HG03457 (cell line): Measurements from ENCODE around the gene SDF4.

Experiments
- ATAC-seq: cut with Tn5 transposase; IDR thresholded peaks from one replicate; pipeline ENCODE4 v1.9.1; 2021; ENCODE audit warnings: moderate number of reproducible peaks; ENCODE audit not compliant: unreplicated experiment

SDF4 gene

DNA sequence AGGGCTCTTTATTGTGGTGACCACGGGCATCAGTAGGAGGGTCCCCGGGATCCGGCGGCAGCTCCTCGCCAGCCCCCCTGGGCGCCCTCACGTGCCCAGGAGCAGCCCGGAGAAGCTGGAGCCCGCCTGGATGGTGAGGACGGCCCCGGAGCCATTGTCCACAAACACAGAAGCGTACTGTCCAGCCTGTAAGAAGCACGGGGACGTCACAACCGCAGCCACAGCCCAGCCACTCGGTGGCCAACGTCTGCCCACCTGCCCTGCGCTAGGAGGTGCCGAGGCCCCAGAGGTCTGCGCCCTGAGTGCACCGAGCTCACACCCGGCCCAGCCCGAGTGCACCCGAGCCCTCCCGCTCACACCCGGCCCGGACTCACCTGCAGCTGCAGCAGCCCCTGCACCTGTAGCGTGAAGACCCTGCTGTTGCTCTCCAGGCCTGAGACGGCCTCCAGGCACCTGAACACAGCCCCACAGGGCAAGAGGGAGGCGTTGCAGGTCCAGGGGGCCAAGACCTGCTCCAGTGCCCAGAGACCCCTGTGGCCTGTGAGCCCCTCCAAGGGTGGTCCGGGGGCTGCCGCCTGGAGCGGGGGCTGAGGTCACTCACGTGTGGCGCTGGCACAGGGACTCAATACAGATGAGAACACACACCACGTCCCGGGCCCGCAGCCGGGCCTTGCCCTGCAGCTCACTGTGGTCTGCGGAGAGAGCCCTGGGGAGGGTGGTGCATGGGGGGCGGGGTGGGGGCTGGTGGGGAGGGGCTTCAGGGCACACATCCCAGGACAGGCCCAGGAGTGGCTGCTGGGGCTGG lies 10.9 kb upstream of the SDF4 start:
- ATAC-seq = no peak

DNA sequence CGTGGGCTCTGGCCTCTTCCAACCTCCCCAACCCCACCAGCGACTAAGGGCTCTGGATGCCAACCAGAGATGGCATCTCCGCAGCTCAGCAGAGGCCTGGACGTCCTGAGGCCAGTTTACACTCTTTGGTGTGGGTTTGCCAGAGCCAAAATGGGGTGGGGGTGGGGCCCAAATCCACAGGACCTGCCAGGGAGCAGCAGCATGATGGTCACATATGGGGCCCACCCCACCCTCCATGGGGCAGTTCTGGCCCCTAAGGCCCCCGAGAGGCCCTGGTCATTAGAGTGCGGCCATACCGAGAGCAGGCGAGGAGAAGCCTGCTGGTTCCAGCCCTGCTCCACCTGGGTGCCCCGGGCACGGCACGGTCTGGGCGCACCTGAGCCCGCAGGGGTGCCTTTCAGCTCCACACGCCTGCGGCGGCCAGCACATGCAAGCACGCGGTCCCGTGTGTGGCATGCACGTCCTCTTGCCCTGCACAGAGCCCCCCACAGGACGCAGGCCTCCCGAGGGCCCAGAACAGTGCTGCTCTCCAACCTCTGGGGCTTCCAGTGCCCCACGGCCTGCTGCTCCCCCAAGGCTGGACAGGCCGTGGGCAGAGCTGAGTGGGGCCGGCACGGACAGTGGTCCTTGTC lies 9.9 kb upstream of the SDF4 start:
- no peak for ATAC-seq

DNA sequence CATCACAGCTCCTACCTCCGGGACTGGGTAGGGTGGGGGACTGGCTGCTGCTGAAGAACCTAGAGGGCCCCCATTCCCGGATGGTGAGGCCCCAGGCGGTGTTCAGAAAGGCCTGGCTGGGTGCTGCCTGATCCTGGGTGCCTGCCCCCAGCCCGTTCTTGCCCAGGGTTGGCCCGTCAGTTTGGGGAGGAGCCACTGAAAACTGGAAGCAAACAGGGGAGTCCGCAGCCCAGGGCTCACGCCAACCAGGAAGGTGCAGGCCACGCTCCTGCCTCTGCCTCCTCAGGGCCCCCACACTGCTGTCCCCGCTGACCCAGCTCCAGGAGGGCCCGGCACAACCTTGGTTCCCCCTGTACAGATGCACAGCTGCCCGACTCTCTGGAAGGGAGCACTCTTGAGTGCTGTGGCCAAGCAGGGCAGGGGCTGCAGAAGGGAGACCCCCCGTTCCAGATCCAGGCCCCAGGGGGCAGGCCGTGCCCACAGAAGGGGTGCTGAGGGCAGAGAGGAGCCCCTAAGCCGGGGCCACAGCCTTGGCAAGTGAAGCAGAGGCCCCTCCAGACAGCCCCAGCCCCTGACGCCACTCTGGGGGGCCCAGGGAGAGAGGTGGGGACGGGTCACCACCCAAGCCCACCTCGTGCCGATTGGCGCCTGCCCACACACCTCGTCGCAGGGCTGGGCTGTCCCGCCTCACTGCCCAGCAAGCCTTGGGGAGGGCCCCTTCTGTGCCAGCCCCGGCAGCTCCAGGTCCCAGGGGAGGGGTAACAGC lies 9.2 kb upstream of the SDF4 start:
- ATAC-seq = no peak

DNA sequence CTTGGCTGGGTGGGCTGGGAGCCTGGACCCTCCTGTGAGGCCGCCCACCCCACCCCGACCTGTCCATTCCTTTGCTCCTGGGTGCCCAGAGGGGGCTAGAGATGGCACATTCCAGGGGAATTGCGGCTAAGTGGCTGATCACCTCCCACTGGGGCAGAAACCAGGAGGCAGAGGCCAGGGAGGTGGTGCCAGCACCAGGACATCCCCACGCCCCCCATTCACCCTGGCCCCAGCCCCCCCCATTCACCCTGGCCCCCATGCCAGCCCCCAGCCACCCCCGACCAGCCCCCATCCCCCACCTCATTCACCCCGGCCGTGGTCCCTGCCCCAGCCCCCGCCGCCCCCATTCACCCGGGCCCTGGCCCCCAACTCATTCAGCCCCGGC lies 8.5 kb upstream of the SDF4 start:
- ATAC-seq = no peak

DNA sequence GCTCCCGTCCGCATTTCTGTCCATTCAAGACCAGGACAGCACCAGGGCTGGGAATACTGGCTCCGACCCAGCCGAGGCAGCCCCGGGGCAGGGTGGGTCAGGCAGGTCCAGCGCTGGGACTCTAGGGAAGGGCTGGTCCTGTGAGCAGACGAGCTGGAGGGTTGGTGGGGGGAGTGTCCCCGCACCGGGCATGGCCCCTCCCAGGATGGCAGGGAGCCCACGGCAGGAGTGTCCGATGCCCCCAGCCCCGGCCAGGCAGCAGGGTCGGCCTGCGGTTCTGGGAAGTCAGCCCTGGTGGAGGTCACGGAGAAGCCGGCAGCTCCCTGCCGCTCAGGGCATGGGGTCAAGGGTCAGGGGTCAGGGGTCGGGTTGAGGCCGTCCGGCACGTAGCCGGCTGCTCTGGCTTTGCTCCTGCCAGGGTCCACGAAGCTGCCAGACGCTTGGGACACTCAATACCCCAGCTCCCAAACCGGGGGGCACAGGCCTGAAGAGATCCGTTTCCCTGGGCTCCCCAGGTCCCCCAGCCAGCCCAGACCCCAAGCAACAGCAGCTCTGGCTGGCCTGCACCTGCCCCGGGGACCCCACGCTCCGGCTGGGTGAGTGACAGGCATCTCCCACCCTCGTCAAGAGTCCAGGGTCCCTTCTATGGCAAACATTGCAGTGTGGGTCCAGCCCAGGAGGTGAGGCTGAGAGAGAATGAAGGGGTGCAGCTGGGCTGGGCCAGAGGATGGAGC lies 8.0 kb upstream of the SDF4 start:
- ATAC-seq = no peak

DNA sequence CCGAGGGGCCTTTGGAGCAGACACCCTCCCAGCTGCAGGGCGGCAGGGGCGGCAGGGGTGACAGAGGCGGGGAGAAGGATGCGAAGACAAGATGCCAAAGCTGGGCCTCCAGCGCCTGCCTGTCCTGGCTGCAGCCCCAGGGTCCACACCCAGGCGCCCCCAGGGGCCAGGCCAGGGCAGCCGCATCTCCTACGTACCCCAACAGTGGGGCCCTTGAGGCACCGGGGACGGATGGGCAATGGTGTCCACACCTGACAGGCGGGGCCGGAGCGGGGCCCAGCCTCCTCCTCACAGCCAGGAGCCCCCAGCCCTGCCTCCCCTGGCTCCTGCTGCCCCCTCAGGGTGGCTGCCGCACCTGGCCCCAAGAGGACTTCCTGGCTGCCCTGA lies 7.4 kb upstream of the SDF4 start:
- no peak for ATAC-seq

DNA sequence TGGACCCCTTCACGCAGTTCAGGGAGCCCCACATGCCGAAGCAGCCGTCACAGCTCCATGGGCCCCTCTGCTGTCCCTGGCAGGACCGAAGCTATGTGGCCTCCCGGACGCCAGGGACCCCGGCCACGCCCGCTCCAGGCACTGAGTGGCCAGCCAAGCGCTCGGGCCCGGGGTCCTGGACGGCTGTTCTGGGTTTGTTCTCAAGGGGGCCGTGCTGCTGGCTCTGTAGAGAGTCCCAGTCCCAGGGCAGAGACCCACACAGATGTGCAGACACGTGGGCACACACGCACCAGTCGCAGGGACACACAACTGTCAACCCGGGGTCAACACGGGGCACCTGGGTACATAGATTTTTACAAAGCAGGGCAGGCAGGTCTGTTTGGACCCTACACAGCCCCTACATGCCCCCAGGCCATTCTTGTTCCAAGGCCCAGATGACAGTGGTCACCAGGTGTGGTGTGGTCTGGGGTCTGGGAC lies 6.9 kb upstream of the SDF4 start:
- no peak for ATAC-seq

DNA sequence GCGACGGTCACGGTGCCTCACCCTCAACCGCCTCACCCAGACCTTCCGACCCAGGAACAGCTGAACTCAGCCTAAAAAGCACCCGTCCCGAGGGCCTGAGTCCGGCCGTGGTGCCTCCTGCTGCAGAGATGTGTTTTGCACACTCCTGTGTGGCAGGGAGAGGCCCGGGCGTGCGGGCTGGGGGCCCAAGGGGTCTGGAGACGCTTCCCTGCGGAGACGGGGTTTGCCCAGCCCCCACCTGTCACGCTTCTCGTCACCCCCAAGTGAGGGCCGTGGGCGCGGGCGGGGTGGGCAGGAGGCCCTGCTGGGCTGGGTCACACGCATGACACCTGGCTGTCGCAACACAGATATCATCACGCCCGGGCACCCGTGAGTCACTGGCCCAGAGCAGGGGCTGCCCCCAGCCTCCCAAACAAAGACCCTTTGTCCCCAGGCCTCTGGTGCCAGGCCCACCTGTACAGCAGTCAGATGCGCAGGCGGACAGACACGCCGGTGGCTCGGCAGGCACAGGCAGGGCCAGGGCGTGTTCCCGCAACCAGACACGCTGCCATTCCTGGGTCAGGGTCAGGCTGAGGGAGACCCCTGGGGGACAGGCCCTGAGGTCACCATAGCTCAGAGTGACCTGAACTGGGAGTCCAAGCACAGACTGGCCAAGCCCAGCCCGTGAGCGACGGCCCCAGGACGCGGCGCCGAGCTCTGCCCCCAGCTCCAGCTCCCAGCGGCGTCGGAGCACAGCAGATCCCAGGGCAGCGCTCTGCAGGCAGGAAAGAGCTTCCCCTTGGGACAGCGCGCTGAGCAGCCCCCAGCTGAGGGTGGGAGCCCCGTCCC lies 6.3 kb upstream of the SDF4 start:
- no peak for ATAC-seq

DNA sequence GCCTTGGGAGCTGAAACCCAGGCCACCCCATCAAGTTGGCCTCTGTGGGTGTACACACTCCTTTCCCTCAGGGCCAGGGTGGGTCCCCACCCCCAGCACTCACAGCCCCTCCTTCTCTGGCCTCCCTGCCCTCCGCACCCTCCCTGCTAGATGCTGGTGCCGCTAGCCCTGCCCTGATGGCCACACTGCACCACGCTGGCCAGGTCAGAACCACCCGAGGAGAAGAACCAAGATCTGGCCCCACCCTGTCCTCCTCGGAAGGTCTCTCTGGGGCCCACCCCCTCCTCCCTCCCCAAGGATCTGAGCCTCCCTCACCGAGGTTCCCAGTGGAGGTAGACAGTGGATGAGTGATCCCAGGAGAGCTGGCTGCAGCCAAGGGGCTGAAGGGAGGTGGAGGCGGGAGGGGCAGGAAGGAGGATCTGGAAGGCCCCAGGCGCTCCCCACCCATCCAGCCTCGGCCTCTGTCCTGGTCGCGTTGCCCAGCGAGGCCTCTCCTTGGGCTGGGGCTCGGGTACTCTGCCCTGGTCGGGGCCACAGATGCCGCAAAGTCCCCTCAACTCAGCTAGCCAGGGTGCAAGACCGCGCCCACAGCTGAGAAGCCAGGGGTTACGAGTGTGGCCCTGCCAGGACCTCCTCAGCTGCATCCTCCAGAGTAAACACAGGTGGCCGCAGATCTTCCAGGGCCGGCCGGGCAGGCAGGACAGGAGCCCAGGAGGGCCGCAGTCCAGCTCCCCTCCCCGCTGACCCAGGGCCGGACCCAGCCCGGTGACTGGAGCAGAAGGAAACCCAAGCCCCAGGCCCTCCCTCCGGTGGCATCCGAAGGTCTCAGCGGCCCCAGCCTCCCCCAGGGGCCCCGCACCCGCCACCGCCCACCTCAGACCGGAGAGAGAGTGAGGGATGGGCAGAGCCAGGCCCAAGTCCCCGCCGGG lies 5.4 kb upstream of the SDF4 start:
- no peak for ATAC-seq

DNA sequence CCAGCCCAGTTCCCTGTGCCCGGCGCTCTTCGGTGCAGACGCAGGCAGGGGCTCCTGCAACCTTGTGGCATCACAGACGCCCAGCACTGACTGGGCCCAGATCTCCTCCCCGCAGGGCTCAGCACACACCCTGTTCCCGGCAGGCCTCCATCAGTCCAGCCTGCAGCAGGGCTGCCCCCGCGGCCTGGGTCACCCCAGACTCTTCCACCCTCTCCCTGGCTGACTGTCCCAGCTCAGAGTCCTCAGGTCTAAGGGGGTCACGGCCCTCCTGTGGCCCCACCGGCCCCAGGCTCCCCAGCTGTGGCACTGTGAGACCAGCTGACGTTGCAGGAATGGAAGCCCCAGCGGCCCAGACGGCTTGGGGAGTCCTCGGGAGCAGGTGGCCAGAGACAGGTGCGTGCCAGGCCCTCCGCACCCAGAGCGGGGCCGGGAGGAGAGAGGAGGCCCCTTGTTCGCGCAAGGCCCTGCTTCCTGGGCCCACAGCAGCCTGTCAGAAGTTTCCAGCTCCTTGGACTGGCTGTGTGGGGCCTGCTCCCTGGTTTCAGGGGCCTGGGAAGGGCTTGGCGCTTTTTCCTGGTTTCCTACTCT lies 4.5 kb upstream of the SDF4 start:
- no peak for ATAC-seq

DNA sequence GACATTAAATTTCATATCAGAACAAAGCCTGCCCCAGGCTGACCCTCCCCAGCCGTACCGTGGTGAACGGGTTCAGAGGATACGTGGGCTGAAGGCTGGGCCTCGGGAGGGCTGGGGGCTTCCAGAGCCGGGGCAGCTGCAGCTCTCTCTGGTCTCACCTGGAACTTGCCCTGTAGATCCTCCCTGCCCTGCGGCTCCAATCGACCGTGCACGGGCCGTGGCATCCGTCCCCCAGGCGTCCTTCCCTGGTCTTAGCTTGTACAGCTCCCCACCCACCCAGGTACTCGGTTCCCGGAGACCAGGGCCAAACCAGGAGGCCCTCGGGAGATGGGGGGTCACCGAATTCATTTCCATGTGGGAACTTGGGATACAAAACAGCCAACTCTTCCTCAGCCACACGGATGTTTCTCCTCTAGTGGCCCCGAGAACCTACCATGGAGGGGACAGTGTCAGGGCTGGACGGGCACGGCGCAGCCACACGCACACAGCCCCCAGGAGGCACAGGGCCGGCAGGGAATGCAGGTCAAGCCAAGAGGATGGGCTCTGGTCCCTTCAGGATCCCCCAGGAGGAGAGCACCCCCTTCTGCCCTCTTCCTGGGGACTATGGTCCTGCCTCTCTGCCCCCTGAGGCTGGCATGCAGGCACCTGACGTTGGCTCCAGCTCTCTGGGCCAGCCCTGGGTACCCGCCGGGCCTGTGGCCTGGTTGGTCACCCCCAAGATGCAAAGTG lies 3.4 kb upstream of the SDF4 start:
- ATAC-seq = no peak

DNA sequence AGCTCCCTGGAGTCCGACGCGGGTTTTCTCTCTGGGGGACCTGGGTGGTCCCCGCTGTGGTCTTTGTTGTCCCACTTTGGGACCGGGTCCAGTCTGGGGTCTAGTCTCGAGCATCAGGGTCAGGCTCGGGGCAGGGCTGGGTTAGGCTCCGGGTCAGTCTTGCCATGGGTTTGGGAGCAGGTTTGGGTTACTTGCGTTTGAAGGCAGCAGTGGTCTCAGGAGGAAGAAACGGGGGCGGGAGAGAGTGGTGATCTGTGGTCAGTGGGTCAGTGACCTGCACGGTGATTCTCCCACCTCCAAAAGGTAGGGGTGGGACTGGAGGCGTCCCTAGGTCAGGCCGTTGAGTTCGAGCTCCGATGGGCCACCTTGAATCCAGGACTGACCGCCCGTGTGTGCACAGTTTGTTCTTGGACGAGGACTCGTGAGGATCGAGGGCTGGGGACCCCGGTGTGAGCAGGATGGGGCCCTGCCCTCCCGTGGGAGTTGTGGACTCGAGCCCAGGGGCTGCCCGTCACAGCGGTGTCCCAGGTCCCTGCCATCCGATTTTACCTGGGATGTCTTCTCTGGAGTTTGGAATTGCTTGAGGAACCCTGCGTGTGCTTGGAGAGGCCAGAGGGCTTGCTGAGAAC lies 2.5 kb upstream of the SDF4 start:
- no peak for ATAC-seq

DNA sequence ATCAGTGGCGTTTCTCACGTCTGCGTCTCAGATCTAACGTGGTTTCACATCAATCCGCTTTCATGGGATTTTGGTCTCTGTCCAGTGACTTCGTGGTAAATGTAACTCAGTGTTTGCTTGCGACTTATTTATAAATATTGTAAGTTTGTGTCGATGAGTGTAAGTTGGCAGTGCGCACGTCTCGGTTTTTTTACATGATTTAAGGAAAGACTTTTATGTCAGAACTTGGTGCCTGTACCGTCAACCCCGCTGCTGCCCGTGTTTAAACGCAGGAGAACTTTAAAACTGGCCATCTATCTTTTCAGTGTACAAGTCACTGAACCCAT lies 1.7 kb upstream of the SDF4 start:
- no peak for ATAC-seq

DNA sequence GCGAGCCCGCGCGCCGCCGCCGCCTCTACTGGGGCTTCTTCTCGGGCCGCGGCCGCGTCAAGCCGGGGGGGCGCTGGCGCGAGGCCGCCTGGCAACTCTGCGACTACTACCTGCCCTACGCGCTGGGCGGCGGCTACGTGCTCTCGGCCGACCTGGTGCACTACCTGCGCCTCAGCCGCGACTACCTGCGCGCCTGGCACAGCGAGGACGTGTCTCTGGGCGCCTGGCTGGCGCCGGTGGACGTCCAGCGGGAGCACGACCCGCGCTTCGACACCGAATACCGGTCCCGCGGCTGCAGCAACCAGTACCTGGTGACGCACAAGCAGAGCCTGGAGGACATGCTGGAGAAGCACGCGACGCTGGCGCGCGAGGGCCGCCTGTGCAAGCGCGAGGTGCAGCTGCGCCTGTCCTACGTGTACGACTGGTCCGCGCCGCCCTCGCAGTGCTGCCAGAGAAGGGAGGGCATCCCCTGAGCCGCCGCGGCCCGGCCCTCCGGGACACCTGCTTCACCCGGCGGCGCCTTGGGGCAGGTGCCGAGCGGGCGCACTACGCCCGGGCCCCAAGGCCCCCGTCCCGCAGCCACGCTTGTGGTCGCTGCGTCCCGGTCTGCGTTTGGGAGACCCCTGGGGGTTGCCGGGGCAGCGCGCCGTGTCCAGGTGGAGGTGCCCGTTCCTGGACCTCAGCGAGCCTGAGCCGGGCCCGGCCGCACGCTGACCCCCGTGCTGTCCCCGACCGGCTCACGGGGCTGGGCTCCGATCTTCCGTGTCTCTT lies 1.2 kb upstream of the SDF4 start:
- no peak for ATAC-seq

DNA sequence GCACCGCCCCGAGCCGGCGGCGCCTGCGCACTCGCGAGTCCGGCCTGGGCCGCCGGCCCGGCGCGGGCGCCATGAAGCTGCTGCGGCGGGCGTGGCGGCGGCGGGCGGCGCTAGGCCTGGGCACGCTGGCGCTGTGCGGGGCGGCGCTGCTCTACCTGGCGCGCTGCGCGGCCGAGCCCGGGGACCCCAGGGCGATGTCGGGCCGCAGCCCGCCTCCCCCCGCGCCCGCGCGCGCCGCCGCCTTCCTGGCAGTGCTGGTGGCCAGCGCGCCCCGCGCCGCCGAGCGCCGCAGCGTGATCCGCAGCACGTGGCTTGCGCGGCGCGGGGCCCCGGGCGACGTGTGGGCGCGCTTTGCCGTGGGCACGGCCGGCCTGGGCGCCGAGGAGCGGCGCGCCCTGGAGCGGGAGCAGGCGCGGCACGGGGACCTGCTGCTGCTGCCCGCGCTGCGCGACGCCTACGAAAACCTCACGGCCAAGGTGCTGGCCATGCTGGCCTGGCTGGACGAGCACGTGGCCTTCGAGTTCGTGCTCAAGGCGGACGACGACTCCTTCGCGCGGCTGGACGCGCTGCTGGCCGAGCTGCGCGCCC lies 501 bp upstream of the SDF4 start, which contains the start of gene B3GALT6:
Gene B3GALT6, plus strand, starts transcription at position 30 of the 588 bp plus-strand sequence. Its CDS starts 42 bp downstream, at position 72.
- ATAC-seq = no peak

DNA sequence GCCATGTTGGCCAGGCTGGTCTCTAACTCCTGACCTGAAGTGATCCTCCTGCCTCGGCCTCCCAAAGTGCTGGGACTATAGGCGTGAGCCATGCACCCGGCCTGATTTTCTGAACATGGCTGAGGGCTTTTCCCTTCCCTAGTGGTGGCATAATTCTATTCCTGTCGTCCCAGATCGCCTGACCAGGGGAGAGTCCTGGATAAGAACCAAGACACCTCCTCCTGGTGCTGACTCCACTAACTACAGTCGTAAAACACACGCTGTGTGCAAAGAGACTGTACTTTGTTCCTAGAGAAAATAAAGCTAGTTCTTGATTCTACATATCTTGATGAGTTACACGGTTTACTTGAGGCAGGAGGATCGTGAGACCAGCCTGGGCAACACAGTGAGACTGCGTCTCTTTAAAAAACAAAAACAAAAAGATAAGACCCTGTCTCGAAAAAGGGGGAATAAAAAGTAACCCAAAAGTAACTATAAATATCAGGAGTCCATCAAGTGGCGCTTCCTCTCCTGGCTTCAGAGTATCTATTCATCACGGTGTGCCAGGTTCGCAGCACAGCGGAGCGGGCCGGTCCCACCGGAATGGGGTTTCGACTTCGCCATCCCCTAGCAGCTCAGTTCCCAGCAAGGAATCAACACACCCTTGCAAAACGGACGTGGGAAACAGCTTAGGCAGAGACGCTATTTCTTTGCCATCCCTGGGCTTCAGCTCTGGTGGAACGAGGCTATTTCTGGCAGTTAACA lies 973 bp downstream of the SDF4 start:
- no peak for ATAC-seq
